ENCODE data around the gene SELENOO.

DNA sequence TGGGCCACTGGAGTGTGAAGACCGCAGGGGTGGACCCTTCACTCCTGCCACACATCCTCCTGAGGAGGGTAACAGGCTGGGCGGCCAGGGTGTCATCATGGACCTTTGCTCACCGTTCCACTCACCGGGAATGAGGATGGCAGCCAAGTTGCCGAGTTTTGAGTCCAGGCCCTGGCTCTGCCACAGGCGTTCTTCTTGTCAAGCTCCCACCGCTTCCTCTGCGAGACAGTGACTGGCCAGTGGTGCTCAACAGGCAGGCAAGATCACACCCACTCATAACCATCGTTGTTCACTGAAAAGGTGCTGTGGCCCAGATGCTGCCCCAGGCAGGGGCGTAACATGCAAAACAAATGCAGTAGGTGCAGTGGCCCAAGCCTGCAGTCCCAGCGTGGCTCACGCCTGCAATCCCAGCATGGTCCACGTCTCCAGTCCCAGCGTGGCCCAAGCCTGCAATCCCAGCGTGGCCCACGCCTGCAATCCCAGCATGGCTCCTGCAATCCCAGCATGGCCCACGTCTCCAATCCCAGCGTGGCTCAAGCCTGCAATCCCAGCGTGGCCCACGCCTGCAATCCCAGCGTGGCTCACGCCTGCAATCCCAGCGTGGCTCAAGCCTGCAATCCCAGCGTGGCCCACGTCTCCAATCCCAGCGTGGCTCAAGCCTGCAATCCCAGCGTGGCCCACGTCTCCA, 35.2 kb upstream of the SELENOO start:
- TF ChIP-seq, protein P1, sequence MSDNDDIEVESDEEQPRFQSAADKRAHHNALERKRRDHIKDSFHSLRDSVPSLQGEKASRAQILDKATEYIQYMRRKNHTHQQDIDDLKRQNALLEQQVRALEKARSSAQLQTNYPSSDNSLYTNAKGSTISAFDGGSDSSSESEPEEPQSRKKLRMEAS (CRISPR knock-in tag; IDR thresholded peaks at IDR 0.05) = no peak
- no peak for TF ChIP-seq FOXK1 (CRISPR knock-in tag; IDR thresholded peaks at IDR 0.05)
- no peak for TF ChIP-seq JUN (CRISPR knock-in tag; IDR thresholded peaks at IDR 0.05)

Data from WTC11 (cell line).